ENCODE measurements around the gene NLRP1. TPM values are rescaled to one million over a fixed set of nuclear protein-coding genes. Genes with fewer than 3 reads are reported as not detected.

NLRP1 gene
- total and polyA plus RNA-seq, 2 of the 13 experiments (the other 11 are each of a cell fraction or from before 2014, with no cell fraction given) = 3.4 to 3.7 TPM

DNA sequence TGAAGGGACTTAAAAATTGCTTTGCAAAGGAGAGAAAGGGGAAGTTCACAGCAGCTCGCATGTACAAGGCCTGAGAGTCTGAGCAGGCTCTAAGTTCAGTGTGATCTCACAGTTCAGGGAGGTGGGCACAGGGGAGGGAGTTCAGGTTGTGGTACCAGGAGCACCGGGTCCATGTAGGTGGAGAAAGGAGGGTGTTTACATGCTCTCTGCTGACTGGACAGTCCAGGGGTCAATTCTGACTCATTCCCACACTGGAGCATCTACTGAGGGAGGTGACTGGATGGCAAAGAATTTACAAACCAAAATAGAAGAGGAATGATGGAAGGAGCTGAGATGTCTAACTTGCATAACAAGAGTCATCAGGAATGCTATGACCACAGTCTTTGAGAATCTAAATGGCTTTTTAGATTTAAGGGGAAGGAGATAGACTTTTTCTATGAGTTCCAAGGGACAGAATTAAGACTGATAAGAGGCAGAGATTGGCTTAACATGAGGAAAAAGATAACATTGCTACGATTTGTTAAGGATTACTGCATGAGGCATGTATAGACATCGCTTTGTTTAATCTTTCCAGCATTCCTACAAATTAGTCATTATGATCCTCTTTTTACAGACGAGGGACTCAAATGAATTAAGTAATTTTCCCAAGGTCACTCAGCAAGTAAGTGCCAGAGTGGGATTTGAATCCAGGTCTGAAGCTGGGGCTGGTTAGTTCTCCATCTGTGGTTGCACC lies 68.1 kb downstream of the NLRP1 start (continued):
- TF ChIP-seq, protein P1, sequence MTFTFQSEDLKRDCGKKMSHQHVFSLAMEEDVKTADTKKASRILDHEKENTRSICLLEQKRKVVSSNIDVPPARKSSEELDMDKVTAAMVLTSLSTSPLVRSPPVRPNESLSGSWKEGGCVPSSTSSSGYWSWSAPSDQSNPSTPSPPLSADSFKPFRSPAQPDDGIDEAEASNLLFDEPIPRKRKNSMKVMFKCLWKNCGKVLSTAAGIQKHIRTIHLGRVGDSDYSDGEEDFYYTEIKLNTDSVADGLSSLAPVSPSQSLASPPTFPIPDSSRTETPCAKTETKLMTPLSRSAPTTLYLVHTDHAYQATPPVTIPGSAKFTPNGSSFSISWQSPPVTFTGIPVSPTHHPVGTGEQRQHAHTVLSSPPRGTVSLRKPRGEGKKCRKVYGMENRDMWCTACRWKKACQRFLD (CRISPR knock-in tag; IDR thresholded peaks at IDR 0.05; ENCODE audit: borderline replicate concordance) = no peak
- TF ChIP-seq, protein P2, sequence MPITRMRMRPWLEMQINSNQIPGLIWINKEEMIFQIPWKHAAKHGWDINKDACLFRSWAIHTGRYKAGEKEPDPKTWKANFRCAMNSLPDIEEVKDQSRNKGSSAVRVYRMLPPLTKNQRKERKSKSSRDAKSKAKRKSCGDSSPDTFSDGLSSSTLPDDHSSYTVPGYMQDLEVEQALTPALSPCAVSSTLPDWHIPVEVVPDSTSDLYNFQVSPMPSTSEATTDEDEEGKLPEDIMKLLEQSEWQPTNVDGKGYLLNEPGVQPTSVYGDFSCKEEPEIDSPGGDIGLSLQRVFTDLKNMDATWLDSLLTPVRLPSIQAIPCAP (CRISPR knock-in tag; IDR thresholded peaks at IDR 0.05; ENCODE audit: low read depth) = no peak
- no peak for TF ChIP-seq ZNF33B (CRISPR knock-in tag; IDR thresholded peaks at IDR 0.05)
- no peak for TF ChIP-seq STAG1 (CRISPR knock-in tag; IDR thresholded peaks at IDR 0.05)
- TF ChIP-seq RBM22 (optimal IDR thresholded peaks at IDR 0.05; ENCODE audit: low read length) = no peak
- TF ChIP-seq, protein P3, sequence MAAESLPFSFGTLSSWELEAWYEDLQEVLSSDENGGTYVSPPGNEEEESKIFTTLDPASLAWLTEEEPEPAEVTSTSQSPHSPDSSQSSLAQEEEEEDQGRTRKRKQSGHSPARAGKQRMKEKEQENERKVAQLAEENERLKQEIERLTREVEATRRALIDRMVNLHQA (CRISPR knock-in tag; IDR thresholded peaks at IDR 0.05) = no peak
- TF ChIP-seq ZFP41 (CRISPR knock-in tag; IDR thresholded peaks at IDR 0.05; ENCODE audit: borderline replicate concordance) = no peak
- TF ChIP-seq, protein P4, sequence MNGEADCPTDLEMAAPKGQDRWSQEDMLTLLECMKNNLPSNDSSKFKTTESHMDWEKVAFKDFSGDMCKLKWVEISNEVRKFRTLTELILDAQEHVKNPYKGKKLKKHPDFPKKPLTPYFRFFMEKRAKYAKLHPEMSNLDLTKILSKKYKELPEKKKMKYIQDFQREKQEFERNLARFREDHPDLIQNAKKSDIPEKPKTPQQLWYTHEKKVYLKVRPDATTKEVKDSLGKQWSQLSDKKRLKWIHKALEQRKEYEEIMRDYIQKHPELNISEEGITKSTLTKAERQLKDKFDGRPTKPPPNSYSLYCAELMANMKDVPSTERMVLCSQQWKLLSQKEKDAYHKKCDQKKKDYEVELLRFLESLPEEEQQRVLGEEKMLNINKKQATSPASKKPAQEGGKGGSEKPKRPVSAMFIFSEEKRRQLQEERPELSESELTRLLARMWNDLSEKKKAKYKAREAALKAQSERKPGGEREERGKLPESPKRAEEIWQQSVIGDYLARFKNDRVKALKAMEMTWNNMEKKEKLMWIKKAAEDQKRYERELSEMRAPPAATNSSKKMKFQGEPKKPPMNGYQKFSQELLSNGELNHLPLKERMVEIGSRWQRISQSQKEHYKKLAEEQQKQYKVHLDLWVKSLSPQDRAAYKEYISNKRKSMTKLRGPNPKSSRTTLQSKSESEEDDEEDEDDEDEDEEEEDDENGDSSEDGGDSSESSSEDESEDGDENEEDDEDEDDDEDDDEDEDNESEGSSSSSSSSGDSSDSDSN (CRISPR knock-in tag; IDR thresholded peaks at IDR 0.05) = no peak
- TF ChIP-seq DR1 (CRISPR knock-in tag; IDR thresholded peaks at IDR 0.05) = no peak
- TF ChIP-seq, protein P5, sequence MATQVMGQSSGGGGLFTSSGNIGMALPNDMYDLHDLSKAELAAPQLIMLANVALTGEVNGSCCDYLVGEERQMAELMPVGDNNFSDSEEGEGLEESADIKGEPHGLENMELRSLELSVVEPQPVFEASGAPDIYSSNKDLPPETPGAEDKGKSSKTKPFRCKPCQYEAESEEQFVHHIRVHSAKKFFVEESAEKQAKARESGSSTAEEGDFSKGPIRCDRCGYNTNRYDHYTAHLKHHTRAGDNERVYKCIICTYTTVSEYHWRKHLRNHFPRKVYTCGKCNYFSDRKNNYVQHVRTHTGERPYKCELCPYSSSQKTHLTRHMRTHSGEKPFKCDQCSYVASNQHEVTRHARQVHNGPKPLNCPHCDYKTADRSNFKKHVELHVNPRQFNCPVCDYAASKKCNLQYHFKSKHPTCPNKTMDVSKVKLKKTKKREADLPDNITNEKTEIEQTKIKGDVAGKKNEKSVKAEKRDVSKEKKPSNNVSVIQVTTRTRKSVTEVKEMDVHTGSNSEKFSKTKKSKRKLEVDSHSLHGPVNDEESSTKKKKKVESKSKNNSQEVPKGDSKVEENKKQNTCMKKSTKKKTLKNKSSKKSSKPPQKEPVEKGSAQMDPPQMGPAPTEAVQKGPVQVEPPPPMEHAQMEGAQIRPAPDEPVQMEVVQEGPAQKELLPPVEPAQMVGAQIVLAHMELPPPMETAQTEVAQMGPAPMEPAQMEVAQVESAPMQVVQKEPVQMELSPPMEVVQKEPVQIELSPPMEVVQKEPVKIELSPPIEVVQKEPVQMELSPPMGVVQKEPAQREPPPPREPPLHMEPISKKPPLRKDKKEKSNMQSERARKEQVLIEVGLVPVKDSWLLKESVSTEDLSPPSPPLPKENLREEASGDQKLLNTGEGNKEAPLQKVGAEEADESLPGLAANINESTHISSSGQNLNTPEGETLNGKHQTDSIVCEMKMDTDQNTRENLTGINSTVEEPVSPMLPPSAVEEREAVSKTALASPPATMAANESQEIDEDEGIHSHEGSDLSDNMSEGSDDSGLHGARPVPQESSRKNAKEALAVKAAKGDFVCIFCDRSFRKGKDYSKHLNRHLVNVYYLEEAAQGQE (IDR thresholded peaks at IDR 0.05; ENCODE audit: borderline replicate concordance in 1 of 2, low read depth in 1 of 2, low read length in 2 of 2) = no peak; a peak in 1 of 4 replicates
- no peak for TF ChIP-seq SAFB2 (CRISPR knock-in tag; IDR thresholded peaks at IDR 0.05; ENCODE audit: borderline replicate concordance, low read depth)
- no peak for TF ChIP-seq PHB2 (IDR thresholded peaks at IDR 0.05; ENCODE audit: partially characterized antibody)
- TF ChIP-seq ZNF468 (CRISPR knock-in tag; IDR thresholded peaks at IDR 0.05) = no peak
- no peak for TF ChIP-seq PAF1 (CRISPR knock-in tag; IDR thresholded peaks at IDR 0.05)
- TF ChIP-seq KDM6A (CRISPR knock-in tag; IDR thresholded peaks at IDR 0.05; ENCODE audit: low read depth) = 0 out of 2 replicates have a peak, but pooled peaks have one; percentile 42
- TF ChIP-seq, protein P6, sequence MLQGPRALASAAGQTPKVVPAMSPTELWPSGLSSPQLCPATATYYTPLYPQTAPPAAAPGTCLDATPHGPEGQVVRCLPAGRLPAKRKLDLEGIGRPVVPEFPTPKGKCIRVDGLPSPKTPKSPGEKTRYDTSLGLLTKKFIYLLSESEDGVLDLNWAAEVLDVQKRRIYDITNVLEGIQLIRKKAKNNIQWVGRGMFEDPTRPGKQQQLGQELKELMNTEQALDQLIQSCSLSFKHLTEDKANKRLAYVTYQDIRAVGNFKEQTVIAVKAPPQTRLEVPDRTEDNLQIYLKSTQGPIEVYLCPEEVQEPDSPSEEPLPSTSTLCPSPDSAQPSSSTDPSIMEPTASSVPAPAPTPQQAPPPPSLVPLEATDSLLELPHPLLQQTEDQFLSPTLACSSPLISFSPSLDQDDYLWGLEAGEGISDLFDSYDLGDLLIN (CRISPR knock-in tag; IDR thresholded peaks at IDR 0.05; ENCODE audit: borderline replicate concordance) = no peak
- TF ChIP-seq, protein P7, sequence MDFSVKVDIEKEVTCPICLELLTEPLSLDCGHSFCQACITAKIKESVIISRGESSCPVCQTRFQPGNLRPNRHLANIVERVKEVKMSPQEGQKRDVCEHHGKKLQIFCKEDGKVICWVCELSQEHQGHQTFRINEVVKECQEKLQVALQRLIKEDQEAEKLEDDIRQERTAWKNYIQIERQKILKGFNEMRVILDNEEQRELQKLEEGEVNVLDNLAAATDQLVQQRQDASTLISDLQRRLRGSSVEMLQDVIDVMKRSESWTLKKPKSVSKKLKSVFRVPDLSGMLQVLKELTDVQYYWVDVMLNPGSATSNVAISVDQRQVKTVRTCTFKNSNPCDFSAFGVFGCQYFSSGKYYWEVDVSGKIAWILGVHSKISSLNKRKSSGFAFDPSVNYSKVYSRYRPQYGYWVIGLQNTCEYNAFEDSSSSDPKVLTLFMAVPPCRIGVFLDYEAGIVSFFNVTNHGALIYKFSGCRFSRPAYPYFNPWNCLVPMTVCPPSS (IDR thresholded peaks at IDR 0.05) = no peak
- 0 out of 2 replicates have a peak, but pooled peaks have one; percentile 28 for TF ChIP-seq MIXL1 (CRISPR knock-in tag; IDR thresholded peaks at IDR 0.05)

Measured in HepG2 (cell line).